Measurements from ENCODE around the gene FAM53B.

DNA sequence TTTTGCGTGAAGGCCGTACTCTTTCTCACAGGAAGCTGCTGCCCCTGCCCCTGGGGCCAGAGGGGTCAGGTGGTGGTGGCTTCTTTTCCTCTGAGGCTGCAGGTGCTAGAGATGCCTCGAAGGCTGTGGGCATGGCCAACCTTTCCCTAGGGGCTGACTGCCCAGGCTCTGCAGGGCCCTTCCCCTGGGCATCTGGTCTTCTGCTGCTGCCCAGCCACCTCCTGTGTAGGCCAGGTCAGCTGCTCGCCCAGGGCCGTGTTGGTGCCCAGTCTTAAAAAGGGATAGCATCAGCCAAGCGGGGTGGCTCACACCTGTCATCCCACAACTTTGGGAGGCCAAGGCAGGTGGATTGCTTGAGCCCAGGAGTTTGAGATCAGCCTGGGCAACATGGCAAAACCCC, 114.3 kb downstream of the FAM53B start:
- TF ChIP-seq CTCF (IDR thresholded peaks at IDR 0.05; ENCODE audit: low read length) (no peak), EZH2 (optimal IDR thresholded peaks at IDR 0.05; ENCODE audit: low read depth, low read length) (no peak)

Data from MM.1S (cell line).